Activated CD4-positive, CD25-positive, alpha-beta regulatory T cell treated with anti-CD3 and anti-CD28 coated beads, Interleukin-2, amount 50 U/mL, for 72 hours (primary cell): Measurements from ENCODE around the gene HNF4A.
"Not testable (repeated sequence)": the region's sequence is repeated elsewhere in the genome, so short reads cannot be mapped to it uniquely, and the experiment has no call there.

Experiments
- DNase-seq: peaks from one replicate; pipeline ENCODE4 v3.0.0; 2021

Gene HNF4A

GRCh38 chr20:44447827-44448419 is 92.4 kb downstream of the HNF4A start:
- no peak for DNase-seq

GRCh38 chr20:44448753-44449546 is 93.5 kb downstream of the HNF4A start:
- no peak for DNase-seq

- no peak for DNase-seq
These were observed 94.4 kb downstream of the HNF4A start for GRCh38 chr20:44449864-44450263.

- no peak for DNase-seq
These were observed 94.9 kb downstream of the HNF4A start for GRCh38 chr20:44450281-44450889.

GRCh38 chr20:44450903-44451450 is 95.5 kb downstream of the HNF4A start:
- no peak for DNase-seq

GRCh38 chr20:44454306-44454963 is 98.9 kb downstream of the HNF4A start:
- DNase-seq: no peak

- DNase-seq: no peak
These were observed 99.6 kb downstream of the HNF4A start for GRCh38 chr20:44455126-44455525.

GRCh38 chr20:44456611-44457010 is 101.1 kb downstream of the HNF4A start:
- DNase-seq: no peak

GRCh38 chr20:44457016-44457415 is 101.5 kb downstream of the HNF4A start:
- no peak for DNase-seq

GRCh38 chr20:44459271-44459670 is 103.8 kb downstream of the HNF4A start:
- DNase-seq: no peak

- no peak for DNase-seq
These were observed 105.3 kb downstream of the HNF4A start for GRCh38 chr20:44460795-44461141.

GRCh38 chr20:44461142-44461802 is 105.8 kb downstream of the HNF4A start:
- no peak for DNase-seq

- DNase-seq: no peak
These were observed 106.3 kb downstream of the HNF4A start for GRCh38 chr20:44461803-44462174.

GRCh38 chr20:44463466-44463865 is 108.0 kb downstream of the HNF4A start:
- DNase-seq: no peak

- no peak for DNase-seq
These were observed 109.0 kb downstream of the HNF4A start for GRCh38 chr20:44464514-44464913.

- no peak for DNase-seq
These were observed 109.6 kb downstream of the HNF4A start for GRCh38 chr20:44465001-44465560.

GRCh38 chr20:44467289-44467883 is 111.9 kb downstream of the HNF4A start:
- no peak for DNase-seq

GRCh38 chr20:44468044-44468782 is 112.7 kb downstream of the HNF4A start:
- no peak for DNase-seq

- DNase-seq: no peak
These were observed 114.8 kb downstream of the HNF4A start for GRCh38 chr20:44470327-44470726.

- no peak for DNase-seq
These were observed 116.0 kb downstream of the HNF4A start for GRCh38 chr20:44471481-44471882.

GRCh38 chr20:44472283-44472682 is 116.8 kb downstream of the HNF4A start:
- not testable (repeated sequence) for DNase-seq

GRCh38 chr20:44475372-44475693 is 119.8 kb downstream of the HNF4A start:
- DNase-seq: no peak
